ENCODE measurements around the gene UNC93B1.

DNA sequence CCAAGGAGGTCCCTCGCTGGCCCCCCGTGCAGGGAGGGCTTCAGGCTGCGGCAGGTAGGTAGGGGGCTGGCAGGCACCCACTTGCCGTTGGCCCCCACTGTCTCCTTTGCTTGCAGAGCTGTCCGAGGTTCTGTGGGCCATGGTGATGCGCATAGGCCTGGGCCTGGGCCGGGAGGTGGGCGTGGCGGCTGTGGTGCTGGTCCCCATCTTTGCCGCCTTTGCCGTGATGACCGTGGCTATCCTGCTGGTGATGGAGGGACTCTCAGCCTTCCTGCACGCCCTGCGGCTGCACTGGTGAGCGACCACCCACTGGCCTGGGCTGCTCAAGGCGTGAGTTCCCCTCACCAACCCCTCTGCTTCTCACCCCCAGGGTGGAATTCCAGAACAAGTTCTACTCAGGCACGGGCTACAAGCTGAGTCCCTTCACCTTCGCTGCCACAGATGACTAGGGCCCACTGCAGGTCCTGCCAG, 46.5 kb upstream of the UNC93B1 start:
- no peak for TF ChIP-seq POLR2A (IDR thresholded peaks at IDR 0.05)
- no peak for TF ChIP-seq CTCF (IDR thresholded peaks at IDR 0.05)
- no peak for TF ChIP-seq EP300 (IDR thresholded peaks at IDR 0.05)
